ENCODE results near the gene PREP. TPM values are rescaled to one million over a fixed set of nuclear protein-coding genes. Genes with fewer than 3 reads are reported as not detected.
A peak's percentile ranks its signal among the peaks of the same experiment; 100 is the strongest.

Gene PREP
- total RNA-seq, 1 experiment from 2014 or later = 34.1 TPM

DNA sequence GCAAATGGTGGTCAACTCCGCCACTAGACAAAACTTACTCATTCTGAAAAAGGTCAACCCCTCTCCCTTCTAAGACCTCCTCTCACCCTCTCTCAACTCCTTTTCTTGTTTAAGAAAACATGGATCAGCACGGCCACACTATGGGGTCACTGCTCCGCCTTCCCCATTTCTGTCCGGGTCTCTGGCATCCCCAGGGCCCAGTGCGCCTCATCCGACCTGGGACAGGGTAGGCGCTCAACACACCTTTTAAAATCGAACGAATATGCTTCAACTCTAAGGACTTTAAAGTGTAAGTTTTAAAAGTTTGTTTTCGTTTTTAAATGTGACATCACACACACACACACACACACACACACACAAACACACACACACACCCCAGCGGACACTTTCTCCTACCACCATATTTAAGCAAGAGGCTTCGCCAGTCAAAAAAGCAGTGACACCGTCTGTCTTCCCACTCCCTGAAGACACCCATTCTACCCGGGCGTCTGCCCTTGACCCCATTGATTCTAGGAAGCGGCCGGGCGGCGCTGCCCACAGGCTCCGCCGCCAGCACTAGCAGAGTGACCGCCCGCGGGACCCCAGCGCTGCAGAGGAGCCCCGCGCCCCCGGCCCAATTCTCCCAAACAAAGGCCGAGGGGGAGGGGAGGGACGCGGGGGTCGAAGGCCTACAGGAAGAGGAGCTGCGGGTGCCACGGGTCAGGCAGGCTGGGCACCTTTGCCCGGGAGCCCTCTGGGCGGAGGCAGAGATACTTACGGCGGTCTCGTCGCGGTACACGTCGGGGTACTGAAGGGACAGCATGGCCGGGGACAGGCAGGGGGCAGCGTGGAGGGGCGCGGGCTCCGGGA lies 568 bp downstream of the PREP start:
- Histone ChIP-seq H3K27me3 (replicated peaks; ENCODE audit: insufficient read depth, low read depth, low read length, poor library complexity) (no peaks in the 10 kb centered on the region), H3K4me1 (ENCODE audit: insufficient read depth, low read length, poor library complexity, severe bottlenecking) (peaks cover 11% of the 10 kb centered on the region), H3K36me3 (ENCODE audit: insufficient read depth, low read length, poor library complexity, severe bottlenecking) (no peaks in the 10 kb centered on the region), H3K4me3 (ENCODE audit: low read depth, low read length, poor library complexity, severe bottlenecking) (peak overlapping the region; percentile 98), H3K27ac (ENCODE audit: low read depth, low read length, poor library complexity, severe bottlenecking) (peak overlapping the region; percentile 80), H3K9me3 (ENCODE audit: low read depth, low read length, poor library complexity, severe bottlenecking) (no peaks in the 10 kb centered on the region)
- no peak for TF ChIP-seq EZH2 (IDR thresholded peaks at IDR 0.05; ENCODE audit: borderline replicate concordance, low read depth, low read length, poor library complexity, severe bottlenecking)
- TF ChIP-seq, protein P1, sequence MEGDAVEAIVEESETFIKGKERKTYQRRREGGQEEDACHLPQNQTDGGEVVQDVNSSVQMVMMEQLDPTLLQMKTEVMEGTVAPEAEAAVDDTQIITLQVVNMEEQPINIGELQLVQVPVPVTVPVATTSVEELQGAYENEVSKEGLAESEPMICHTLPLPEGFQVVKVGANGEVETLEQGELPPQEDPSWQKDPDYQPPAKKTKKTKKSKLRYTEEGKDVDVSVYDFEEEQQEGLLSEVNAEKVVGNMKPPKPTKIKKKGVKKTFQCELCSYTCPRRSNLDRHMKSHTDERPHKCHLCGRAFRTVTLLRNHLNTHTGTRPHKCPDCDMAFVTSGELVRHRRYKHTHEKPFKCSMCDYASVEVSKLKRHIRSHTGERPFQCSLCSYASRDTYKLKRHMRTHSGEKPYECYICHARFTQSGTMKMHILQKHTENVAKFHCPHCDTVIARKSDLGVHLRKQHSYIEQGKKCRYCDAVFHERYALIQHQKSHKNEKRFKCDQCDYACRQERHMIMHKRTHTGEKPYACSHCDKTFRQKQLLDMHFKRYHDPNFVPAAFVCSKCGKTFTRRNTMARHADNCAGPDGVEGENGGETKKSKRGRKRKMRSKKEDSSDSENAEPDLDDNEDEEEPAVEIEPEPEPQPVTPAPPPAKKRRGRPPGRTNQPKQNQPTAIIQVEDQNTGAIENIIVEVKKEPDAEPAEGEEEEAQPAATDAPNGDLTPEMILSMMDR (conservative IDR thresholded peaks at IDR 0.05; ENCODE audit: low read depth, low read length) = no peak
- intact Hi-C loops (cut with micrococcal nuclease; ENCODE audit: unreplicated experiment) = no loop called here
- BruUV-seq (replicated peaks) = no TSS peak
- ChIA-PET CTCF (interaction anchor here (0.6 to 1.1 kb wide), 6 partner anchors 15 to 324 kb away, joined by 3 to 6 read pairs (median 3); no protein-coding TSS in a partner anchor), POLR2A (ENCODE audit: low non-redundant PET) (interaction anchor here (0.6 kb wide), 1 partner anchor 463 kb away, joined by 3 read pairs; no protein-coding TSS in a partner anchor)
- DNase-seq (ENCODE audit: low spot score) = peak; percentile 45

DNA sequence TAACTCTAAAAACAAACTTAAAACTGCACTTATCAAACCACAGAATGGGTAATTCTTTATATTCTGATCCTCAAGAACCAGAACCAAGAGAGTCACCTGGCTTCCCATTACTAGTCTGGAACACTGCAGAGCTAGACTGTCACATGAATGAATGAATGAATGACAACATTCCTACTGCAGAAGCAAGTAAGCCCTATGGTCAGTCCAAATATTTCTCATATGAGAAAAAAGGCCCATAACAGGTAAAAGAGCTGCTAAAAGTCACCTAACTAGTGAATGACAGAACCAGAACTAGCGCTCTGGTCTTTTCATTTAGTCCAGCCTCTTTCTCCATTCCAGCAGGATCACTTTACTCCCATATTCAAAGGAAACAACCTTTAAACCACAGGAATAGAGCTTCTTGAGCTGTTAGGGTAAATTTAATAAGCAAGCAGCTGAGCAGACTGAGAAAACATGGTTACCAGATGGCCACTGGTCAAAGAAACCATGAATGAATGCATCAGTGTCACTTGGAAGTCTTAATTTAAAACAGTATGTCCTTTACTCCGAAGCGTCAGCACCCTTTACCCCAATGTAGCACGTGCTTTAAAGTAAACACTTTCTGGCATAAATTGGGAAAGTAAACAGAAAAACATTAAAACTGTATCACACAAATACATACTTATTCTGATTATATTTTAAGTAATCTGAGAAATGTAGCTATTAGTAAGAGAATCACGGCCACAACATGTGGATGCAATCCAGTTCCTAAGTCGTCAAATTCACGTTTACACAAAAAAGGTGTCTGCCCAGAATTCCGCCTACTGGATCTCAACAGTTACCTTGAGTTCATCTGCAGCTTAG lies 1.4 kb downstream of the PREP start:
- no peaks in the 10 kb centered on the region for H3K36me3 ChIP-seq (ENCODE audit: insufficient read depth, low read length, poor library complexity, severe bottlenecking)
- intact Hi-C loops (cut with micrococcal nuclease; ENCODE audit: unreplicated experiment) = no loop called here
- ChIA-PET POLR2A (ENCODE audit: low non-redundant PET) (no interaction called here), CTCF (no interaction called here)
- TSS peak; percentile 56 for BruUV-seq (replicated peaks)
- no peak overlapping the region for H3K27ac ChIP-seq (ENCODE audit: low read depth, low read length, poor library complexity, severe bottlenecking)
- H3K9me3 ChIP-seq (ENCODE audit: low read depth, low read length, poor library complexity, severe bottlenecking) = no peaks in the 10 kb centered on the region
- no peak for DNase-seq (ENCODE audit: low spot score)
- no peak for TF ChIP-seq EZH2 (IDR thresholded peaks at IDR 0.05; ENCODE audit: borderline replicate concordance, low read depth, low read length, poor library complexity, severe bottlenecking)
- TF ChIP-seq, protein P1 (conservative IDR thresholded peaks at IDR 0.05; ENCODE audit: low read depth, low read length) = no peak
- peak overlapping the region; percentile 98 for H3K4me3 ChIP-seq (ENCODE audit: low read depth, low read length, poor library complexity, severe bottlenecking)
- H3K27me3 ChIP-seq (replicated peaks; ENCODE audit: insufficient read depth, low read depth, low read length, poor library complexity) = no peaks in the 10 kb centered on the region
- peaks cover 11% of the 10 kb centered on the region for H3K4me1 ChIP-seq (ENCODE audit: insufficient read depth, low read length, poor library complexity, severe bottlenecking)

DNA sequence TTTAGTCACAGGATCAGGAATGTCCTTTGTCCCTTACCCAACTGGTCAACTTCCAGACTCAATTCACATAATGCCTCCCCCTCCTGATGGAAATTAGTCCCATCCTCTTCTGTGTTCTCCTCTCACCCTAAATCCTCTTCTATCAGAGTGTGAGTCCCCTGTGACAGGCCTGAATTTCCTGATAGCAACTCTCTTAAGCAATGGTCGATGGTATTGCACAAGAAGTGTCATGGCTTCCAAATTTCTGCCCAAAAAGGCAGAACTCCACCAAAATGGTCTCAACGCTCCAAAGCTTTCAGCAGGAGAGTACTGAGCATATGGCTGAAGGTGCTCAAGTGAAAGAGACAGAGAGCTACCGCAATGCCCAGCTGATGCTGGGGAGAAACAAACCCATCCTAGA lies 2.4 kb downstream of the PREP start:
- H3K4me3 ChIP-seq (ENCODE audit: low read depth, low read length, poor library complexity, severe bottlenecking) = no peak overlapping the region
- CTCF ChIA-PET = no interaction called here
- POLR2A ChIA-PET (ENCODE audit: low non-redundant PET) = no interaction called here
- DNase-seq (ENCODE audit: low spot score) = no peak
- no peak overlapping the region for H3K27ac ChIP-seq (ENCODE audit: low read depth, low read length, poor library complexity, severe bottlenecking)
- TF ChIP-seq, protein P1 (conservative IDR thresholded peaks at IDR 0.05; ENCODE audit: low read depth, low read length) = no peak
- TF ChIP-seq EZH2 (IDR thresholded peaks at IDR 0.05; ENCODE audit: borderline replicate concordance, low read depth, low read length, poor library complexity, severe bottlenecking) = no peak
- no peaks in the 10 kb centered on the region for H3K9me3 ChIP-seq (ENCODE audit: low read depth, low read length, poor library complexity, severe bottlenecking)
- BruUV-seq (replicated peaks) = no TSS peak
- peaks cover 11% of the 10 kb centered on the region for H3K4me1 ChIP-seq (ENCODE audit: insufficient read depth, low read length, poor library complexity, severe bottlenecking)
- peaks cover 4% of the 10 kb centered on the region for H3K36me3 ChIP-seq (ENCODE audit: insufficient read depth, low read length, poor library complexity, severe bottlenecking)
- H3K27me3 ChIP-seq (replicated peaks; ENCODE audit: insufficient read depth, low read depth, low read length, poor library complexity) = no peaks in the 10 kb centered on the region
- intact Hi-C loops (cut with micrococcal nuclease; ENCODE audit: unreplicated experiment) = no loop called here
